GM13977 (cell line): ENCODE data around the gene RPL10A.

ENCODE experiments used
- DNase-seq: peaks from one replicate; pipeline ENCODE4 v3.0.0; 2012; ENCODE audit warnings: low spot score
- CTCF ChIP-seq: IDR thresholded peaks from 2 replicates; pipeline ENCODE4 v1.5.1; 2012; ENCODE audit warnings: mild to moderate bottlenecking, control low read depth; ENCODE audit not compliant: insufficient read depth; ENCODE audit errors: extremely low read depth, missing control alignments
- in situ Hi-C: fragments of 300-500 bp; cut with MboI; formaldehyde crosslinking; loops from one replicate; pipeline ENCODE4 v1.12.0; 2022; ENCODE audit warnings: low sequenced_read_pairs, low pct_unique_long_range_greater_than_20kb, mixed read lengths, inconsistent platforms; ENCODE audit not compliant: unreplicated experiment

Gene RPL10A

GRCh38 chr6:35445691-35446090 is 22.5 kb upstream of the RPL10A start:
- TF ChIP-seq CTCF = no peak
- DNase-seq = no peak
- in situ Hi-C loops = loop anchor here (10.0 kb wide), 1 partner anchor 101 kb away; the partner anchor contains the start of gene PPARD

GRCh38 chr6:35448191-35448590 is 20.0 kb upstream of the RPL10A start:
- in situ Hi-C loops = loop anchor here (10.0 kb wide), 1 partner anchor 103 kb away; the partner anchor contains the start of gene PPARD
- DNase-seq = no peak
- no peak for TF ChIP-seq CTCF

GRCh38 chr6:35449287-35449881 is 18.8 kb upstream of the RPL10A start:
- peak; percentile 52 for TF ChIP-seq CTCF
- in situ Hi-C loops = loop anchor here (10.0 kb wide), 1 partner anchor 105 kb away; the partner anchor contains the start of gene PPARD
- peak; percentile 91 for DNase-seq

- no peak for DNase-seq
- TF ChIP-seq CTCF = no peak
- in situ Hi-C loops = loop anchor here (10.0 kb wide), 1 partner anchor 127 kb away; no protein-coding TSS in a partner anchor
Observed at GRCh38 chr6:35451354-35452182, 16.6 kb upstream of the RPL10A start.

GRCh38 chr6:35452183-35453090 is 15.8 kb upstream of the RPL10A start, which contains the start of gene FANCE:
Gene FANCE, plus strand, starts transcription at chr6:35452338. Its CDS starts 208 bp downstream, at chr6:35452546.
- in situ Hi-C loops = loop anchor here (10.0 kb wide), 1 partner anchor 128 kb away; no protein-coding TSS in a partner anchor
- peak; percentile 97 for DNase-seq
- no peak for TF ChIP-seq CTCF

- DNase-seq = no peak
- no peak for TF ChIP-seq CTCF
- in situ Hi-C loops = loop anchor here (10.0 kb wide), 1 partner anchor 128 kb away; no protein-coding TSS in a partner anchor
Observed at GRCh38 chr6:35453236-35453635, 15.0 kb upstream of the RPL10A start.
